HEK293 (cell line): ENCODE measurements around the gene BCR.
"Not testable (repeated sequence)": the region's sequence is repeated elsewhere in the genome, so short reads cannot be mapped to it uniquely, and the experiment has no call there.

Experiments used
- FEZF1 ChIP-seq: fragments of 450-650 bp; formaldehyde crosslinking; IDR thresholded peaks from 2 replicates; pipeline ENCODE4 v1.5.1; 2016; ENCODE audit warnings: missing biosample characterization, missing genetic modification characterization
- YY1 ChIP-seq: fragments of 450-650 bp; formaldehyde crosslinking; IDR thresholded peaks from 2 replicates; pipeline ENCODE4 v1.5.1; 2018; ENCODE audit warnings: missing biosample characterization, missing genetic modification characterization
- ZBTB20 ChIP-seq: fragments of 450-650 bp; formaldehyde crosslinking; IDR thresholded peaks from 2 replicates; pipeline ENCODE4 v1.5.1; 2016; ENCODE audit warnings: missing biosample characterization, missing genetic modification characterization
- ZNF155 ChIP-seq: fragments of 450-650 bp; formaldehyde crosslinking; IDR thresholded peaks from 2 replicates; pipeline ENCODE4 v1.5.1; 2016; ENCODE audit warnings: missing biosample characterization, missing genetic modification characterization
- ZNF2 ChIP-seq: fragments of 450-650 bp; formaldehyde crosslinking; IDR thresholded peaks from 2 replicates; pipeline ENCODE4 v1.5.1; 2016; ENCODE audit warnings: missing biosample characterization, missing genetic modification characterization
- ZNF239 ChIP-seq: fragments of 450-650 bp; formaldehyde crosslinking; IDR thresholded peaks from 2 replicates; pipeline ENCODE4 v1.5.1; 2016; ENCODE audit warnings: missing biosample characterization, missing genetic modification characterization
- ZNF24 ChIP-seq: fragments of 450-650 bp; formaldehyde crosslinking; IDR thresholded peaks from 2 replicates; pipeline ENCODE4 v1.5.1; 2016; ENCODE audit warnings: missing biosample characterization, missing genetic modification characterization
- ZNF274 ChIP-seq, 2 experiments: fragments of 200-500 bp in 1 of 2; fragments of 450-650 bp in 1 of 2; sonication (Bioruptor generic) in 1 of 2; formaldehyde crosslinking in 1 of 2; IDR thresholded peaks; 2 replicates each; pipeline versions ENCODE4 v1.5.1 to v1.6.1; 2014 to 2016; ENCODE audit warnings: borderline replicate concordance in 1 of 2, inconsistent platforms in 1 of 2, low read length in 1 of 2, missing biosample characterization in 1 of 2, missing genetic modification characterization in 1 of 2
- ZNF311 ChIP-seq: fragments of 450-650 bp; formaldehyde crosslinking; IDR thresholded peaks from 2 replicates; pipeline ENCODE4 v1.5.1; 2017; ENCODE audit warnings: missing biosample characterization, missing genetic modification characterization, borderline replicate concordance
- TF ChIP-seq, protein P1 (sequence below): fragments of 450-650 bp; formaldehyde crosslinking; IDR thresholded peaks from 2 replicates; pipeline ENCODE4 v1.5.1; 2016; ENCODE audit warnings: missing biosample characterization, missing genetic modification characterization
- TF ChIP-seq, protein P2 (sequence below): fragments of 450-650 bp; IDR thresholded peaks from 2 replicates; pipeline ENCODE4 v1.5.1; 2018; ENCODE audit warnings: missing biosample characterization, mild to moderate bottlenecking, missing genetic modification characterization
- TF ChIP-seq, protein P3 (sequence below): fragments of 450-650 bp; formaldehyde crosslinking; IDR thresholded peaks from 2 replicates; pipeline ENCODE4 v1.5.1; 2016; ENCODE audit warnings: missing biosample characterization, missing genetic modification characterization
- TF ChIP-seq, protein P4 (sequence below): IDR thresholded peaks from 2 replicates; pipeline ENCODE4 v1.6.1; 2011; ENCODE audit warnings: mild to moderate bottlenecking, low read depth, low read length, borderline replicate concordance
- TF ChIP-seq, protein P5 (sequence below): fragments of 450-650 bp; formaldehyde crosslinking; IDR thresholded peaks from 2 replicates; pipeline ENCODE4 v1.5.1; 2016; ENCODE audit warnings: missing biosample characterization, missing genetic modification characterization, borderline replicate concordance

DNA sequence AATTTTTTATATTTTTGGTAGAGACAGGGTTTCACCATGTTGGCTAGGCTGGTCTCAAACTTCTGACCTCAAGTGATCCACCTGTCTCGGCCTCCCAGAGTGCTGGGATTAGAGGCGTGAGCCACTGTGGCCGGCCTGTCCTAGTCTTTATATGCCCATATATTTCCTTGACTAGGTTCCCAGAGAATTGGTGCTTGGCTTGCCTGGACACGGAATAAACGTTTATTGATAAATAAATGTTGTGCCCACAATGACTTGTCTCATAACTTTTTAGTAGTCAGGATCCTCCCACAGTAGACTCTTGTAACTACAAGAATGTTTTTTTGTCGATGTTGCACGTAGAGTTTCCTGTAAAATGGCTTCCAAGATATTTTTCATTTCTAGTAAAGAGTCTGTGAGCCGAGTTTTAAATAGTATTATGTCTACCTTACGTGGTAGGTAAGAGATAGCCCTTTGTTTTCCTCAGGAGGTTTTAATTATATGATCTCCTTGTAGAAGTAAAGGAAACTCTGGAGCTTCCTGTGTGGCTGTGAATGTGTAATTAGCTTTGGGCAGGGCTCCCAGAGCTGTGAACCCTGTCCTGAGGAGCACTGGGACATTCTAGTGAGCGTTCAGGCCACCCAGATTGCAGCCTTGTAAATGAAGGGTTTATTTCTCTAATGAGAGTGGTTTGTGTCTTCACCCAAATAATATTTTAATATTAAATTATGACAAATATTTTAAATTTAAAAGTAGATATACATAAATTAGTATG, 161.8 kb downstream of the BCR start:
- TF ChIP-seq, protein P1, sequence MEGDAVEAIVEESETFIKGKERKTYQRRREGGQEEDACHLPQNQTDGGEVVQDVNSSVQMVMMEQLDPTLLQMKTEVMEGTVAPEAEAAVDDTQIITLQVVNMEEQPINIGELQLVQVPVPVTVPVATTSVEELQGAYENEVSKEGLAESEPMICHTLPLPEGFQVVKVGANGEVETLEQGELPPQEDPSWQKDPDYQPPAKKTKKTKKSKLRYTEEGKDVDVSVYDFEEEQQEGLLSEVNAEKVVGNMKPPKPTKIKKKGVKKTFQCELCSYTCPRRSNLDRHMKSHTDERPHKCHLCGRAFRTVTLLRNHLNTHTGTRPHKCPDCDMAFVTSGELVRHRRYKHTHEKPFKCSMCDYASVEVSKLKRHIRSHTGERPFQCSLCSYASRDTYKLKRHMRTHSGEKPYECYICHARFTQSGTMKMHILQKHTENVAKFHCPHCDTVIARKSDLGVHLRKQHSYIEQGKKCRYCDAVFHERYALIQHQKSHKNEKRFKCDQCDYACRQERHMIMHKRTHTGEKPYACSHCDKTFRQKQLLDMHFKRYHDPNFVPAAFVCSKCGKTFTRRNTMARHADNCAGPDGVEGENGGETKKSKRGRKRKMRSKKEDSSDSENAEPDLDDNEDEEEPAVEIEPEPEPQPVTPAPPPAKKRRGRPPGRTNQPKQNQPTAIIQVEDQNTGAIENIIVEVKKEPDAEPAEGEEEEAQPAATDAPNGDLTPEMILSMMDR (tag by site-specific recombination) = not testable (repeated sequence)
- not testable (repeated sequence) for TF ChIP-seq ZNF311 (tag by site-specific recombination); ZNF274 (IDR thresholded peaks at IDR 0.05; ENCODE audit: low read length); ZNF274 (tag by site-specific recombination; IDR thresholded peaks at IDR 0.05; ENCODE audit: borderline replicate concordance); ZBTB20 (tag by site-specific recombination); FEZF1 (tag by site-specific recombination); YY1; ZNF2 (tag by site-specific recombination); ZNF239 (tag by site-specific recombination); ZNF24 (tag by site-specific recombination); ZNF155 (tag by site-specific recombination)
- TF ChIP-seq, protein P2, sequence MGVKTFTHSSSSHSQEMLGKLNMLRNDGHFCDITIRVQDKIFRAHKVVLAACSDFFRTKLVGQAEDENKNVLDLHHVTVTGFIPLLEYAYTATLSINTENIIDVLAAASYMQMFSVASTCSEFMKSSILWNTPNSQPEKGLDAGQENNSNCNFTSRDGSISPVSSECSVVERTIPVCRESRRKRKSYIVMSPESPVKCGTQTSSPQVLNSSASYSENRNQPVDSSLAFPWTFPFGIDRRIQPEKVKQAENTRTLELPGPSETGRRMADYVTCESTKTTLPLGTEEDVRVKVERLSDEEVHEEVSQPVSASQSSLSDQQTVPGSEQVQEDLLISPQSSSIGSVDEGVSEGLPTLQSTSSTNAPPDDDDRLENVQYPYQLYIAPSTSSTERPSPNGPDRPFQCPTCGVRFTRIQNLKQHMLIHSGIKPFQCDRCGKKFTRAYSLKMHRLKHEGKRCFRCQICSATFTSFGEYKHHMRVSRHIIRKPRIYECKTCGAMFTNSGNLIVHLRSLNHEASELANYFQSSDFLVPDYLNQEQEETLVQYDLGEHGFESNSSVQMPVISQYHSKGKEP (tag by site-specific recombination) = not testable (repeated sequence)
- TF ChIP-seq, protein P3, sequence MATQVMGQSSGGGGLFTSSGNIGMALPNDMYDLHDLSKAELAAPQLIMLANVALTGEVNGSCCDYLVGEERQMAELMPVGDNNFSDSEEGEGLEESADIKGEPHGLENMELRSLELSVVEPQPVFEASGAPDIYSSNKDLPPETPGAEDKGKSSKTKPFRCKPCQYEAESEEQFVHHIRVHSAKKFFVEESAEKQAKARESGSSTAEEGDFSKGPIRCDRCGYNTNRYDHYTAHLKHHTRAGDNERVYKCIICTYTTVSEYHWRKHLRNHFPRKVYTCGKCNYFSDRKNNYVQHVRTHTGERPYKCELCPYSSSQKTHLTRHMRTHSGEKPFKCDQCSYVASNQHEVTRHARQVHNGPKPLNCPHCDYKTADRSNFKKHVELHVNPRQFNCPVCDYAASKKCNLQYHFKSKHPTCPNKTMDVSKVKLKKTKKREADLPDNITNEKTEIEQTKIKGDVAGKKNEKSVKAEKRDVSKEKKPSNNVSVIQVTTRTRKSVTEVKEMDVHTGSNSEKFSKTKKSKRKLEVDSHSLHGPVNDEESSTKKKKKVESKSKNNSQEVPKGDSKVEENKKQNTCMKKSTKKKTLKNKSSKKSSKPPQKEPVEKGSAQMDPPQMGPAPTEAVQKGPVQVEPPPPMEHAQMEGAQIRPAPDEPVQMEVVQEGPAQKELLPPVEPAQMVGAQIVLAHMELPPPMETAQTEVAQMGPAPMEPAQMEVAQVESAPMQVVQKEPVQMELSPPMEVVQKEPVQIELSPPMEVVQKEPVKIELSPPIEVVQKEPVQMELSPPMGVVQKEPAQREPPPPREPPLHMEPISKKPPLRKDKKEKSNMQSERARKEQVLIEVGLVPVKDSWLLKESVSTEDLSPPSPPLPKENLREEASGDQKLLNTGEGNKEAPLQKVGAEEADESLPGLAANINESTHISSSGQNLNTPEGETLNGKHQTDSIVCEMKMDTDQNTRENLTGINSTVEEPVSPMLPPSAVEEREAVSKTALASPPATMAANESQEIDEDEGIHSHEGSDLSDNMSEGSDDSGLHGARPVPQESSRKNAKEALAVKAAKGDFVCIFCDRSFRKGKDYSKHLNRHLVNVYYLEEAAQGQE (tag by site-specific recombination) = not testable (repeated sequence)
- TF ChIP-seq, protein P4, sequence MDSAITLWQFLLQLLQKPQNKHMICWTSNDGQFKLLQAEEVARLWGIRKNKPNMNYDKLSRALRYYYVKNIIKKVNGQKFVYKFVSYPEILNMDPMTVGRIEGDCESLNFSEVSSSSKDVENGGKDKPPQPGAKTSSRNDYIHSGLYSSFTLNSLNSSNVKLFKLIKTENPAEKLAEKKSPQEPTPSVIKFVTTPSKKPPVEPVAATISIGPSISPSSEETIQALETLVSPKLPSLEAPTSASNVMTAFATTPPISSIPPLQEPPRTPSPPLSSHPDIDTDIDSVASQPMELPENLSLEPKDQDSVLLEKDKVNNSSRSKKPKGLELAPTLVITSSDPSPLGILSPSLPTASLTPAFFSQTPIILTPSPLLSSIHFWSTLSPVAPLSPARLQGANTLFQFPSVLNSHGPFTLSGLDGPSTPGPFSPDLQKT = not testable (repeated sequence)
- TF ChIP-seq, protein P5, sequence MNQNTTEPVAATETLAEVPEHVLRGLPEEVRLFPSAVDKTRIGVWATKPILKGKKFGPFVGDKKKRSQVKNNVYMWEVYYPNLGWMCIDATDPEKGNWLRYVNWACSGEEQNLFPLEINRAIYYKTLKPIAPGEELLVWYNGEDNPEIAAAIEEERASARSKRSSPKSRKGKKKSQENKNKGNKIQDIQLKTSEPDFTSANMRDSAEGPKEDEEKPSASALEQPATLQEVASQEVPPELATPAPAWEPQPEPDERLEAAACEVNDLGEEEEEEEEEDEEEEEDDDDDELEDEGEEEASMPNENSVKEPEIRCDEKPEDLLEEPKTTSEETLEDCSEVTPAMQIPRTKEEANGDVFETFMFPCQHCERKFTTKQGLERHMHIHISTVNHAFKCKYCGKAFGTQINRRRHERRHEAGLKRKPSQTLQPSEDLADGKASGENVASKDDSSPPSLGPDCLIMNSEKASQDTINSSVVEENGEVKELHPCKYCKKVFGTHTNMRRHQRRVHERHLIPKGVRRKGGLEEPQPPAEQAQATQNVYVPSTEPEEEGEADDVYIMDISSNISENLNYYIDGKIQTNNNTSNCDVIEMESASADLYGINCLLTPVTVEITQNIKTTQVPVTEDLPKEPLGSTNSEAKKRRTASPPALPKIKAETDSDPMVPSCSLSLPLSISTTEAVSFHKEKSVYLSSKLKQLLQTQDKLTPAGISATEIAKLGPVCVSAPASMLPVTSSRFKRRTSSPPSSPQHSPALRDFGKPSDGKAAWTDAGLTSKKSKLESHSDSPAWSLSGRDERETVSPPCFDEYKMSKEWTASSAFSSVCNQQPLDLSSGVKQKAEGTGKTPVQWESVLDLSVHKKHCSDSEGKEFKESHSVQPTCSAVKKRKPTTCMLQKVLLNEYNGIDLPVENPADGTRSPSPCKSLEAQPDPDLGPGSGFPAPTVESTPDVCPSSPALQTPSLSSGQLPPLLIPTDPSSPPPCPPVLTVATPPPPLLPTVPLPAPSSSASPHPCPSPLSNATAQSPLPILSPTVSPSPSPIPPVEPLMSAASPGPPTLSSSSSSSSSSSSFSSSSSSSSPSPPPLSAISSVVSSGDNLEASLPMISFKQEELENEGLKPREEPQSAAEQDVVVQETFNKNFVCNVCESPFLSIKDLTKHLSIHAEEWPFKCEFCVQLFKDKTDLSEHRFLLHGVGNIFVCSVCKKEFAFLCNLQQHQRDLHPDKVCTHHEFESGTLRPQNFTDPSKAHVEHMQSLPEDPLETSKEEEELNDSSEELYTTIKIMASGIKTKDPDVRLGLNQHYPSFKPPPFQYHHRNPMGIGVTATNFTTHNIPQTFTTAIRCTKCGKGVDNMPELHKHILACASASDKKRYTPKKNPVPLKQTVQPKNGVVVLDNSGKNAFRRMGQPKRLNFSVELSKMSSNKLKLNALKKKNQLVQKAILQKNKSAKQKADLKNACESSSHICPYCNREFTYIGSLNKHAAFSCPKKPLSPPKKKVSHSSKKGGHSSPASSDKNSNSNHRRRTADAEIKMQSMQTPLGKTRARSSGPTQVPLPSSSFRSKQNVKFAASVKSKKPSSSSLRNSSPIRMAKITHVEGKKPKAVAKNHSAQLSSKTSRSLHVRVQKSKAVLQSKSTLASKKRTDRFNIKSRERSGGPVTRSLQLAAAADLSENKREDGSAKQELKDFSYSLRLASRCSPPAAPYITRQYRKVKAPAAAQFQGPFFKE (tag by site-specific recombination) = not testable (repeated sequence)
